A549 (cell line): ENCODE results near the gene ATAD1. TPM values are rescaled to one million over a fixed set of nuclear protein-coding genes. Genes with fewer than 3 reads are reported as not detected.

Experiments
- ATAC-seq, 2 experiments: fragments of 200-7000 bp in 1 of 2; fragments of >200 bp in 1 of 2; cut with Nextera tagmentation in 1 of 2; cut with Tn5 transposase in 1 of 2; 3 replicates each; pipeline versions ENCODE4 v1.8.0 to v1.9.1; 2018 to 2020; ENCODE audit warnings: mild to moderate bottlenecking in 1 of 2, moderate library complexity in 1 of 2
- CTCF ChIA-PET: fragments of 300-600 bp; sonication (Branson Sonifier 250); formaldehyde crosslinking; extraction: SDS; loops from one replicate; lab custom pipeline; 2021; ENCODE audit warnings: antibody characterized with exemption, inconsistent platforms; lab: Yijun Ruan, JAX
- POLR2A ChIA-PET: fragments of 350-600 bp; formaldehyde crosslinking; extraction: SDS; loops from one replicate; lab custom pipeline; 2021; ENCODE audit warnings: antibody characterized with exemption, inconsistent platforms; lab: Yijun Ruan, JAX
- DNase-seq, 2 experiments: peaks; one replicate each; pipeline versions ENCODE4 v3.0.0 to v3.0.0-alpha.2; 2011 to 2016; ENCODE audit warnings: low read depth in 1 of 2, low spot score in 1 of 2
- FAIRE-seq: peaks from 2 replicates; lab custom pipeline; 2011; peaks lifted over from hg19 to GRCh38; lab: Jason Lieb, UNC
- H3K27ac ChIP-seq, 2 experiments: fragments of >200 bp; sonication (Bioruptor Twin); formaldehyde crosslinking; 3 replicates each; pipeline ENCODE4 v1.5.1; 2016 to 2017
- H3K4me1 ChIP-seq: fragments of >200 bp; sonication (Bioruptor Twin); formaldehyde crosslinking; 3 replicates; pipeline ENCODE4 v1.6.1; 2016
- H3K4me2 ChIP-seq: fragments of >200 bp; sonication (Bioruptor Twin); formaldehyde crosslinking; 3 replicates; pipeline ENCODE4 v1.6.1; 2016
- H3K4me3 ChIP-seq: fragments of >200 bp; sonication (Bioruptor Twin); formaldehyde crosslinking; 3 replicates; pipeline ENCODE4 v1.5.1; 2016
- H3K9me3 ChIP-seq: fragments of >200 bp; sonication (Bioruptor Twin); formaldehyde crosslinking; 3 replicates; pipeline ENCODE4 v1.6.1; 2016
- CEBPB ChIP-seq, 2 experiments: fragments of >200 bp in 1 of 2; sonication (Bioruptor Twin) in 1 of 2; formaldehyde crosslinking in 1 of 2; IDR thresholded peaks; 2 replicates each; pipeline ENCODE4 v1.6.1; 2012 to 2016
- CHD2 ChIP-seq: fragments of 150-350 bp; IDR thresholded peaks from 2 replicates; pipeline ENCODE4 v1.6.1; 2014; ENCODE audit warnings: low read length; ENCODE audit not compliant: partially characterized antibody
- EP300 ChIP-seq, 2 experiments: fragments of >200 bp; sonication (Bioruptor Twin); formaldehyde crosslinking; IDR thresholded peaks; 2 replicates in 1 of 2; 3 replicates in 1 of 2; pipeline ENCODE4 v1.6.1; 2016 to 2017
- ESRRA ChIP-seq: fragments of 150-350 bp; IDR thresholded peaks from 2 replicates; pipeline ENCODE4 v1.6.1; 2014; ENCODE audit warnings: mild to moderate bottlenecking, low read length, borderline replicate concordance
- HDAC2 ChIP-seq: fragments of 200-600 bp; sonication (generic); IDR thresholded peaks from 2 replicates; pipeline ENCODE4 v1.6.1; 2016
- HOXB13 ChIP-seq: fragments of 250-450 bp; sonication (Bioruptor Pico); IDR thresholded peaks from 2 replicates; pipeline ENCODE4 v1.5.0; 2020; ENCODE audit warnings: low read depth, mild to moderate bottlenecking, moderate library complexity
- JUNB ChIP-seq: fragments of >200 bp; sonication (Bioruptor Twin); formaldehyde crosslinking; IDR thresholded peaks from 2 replicates; pipeline ENCODE4 v1.6.1; 2016
- MAZ ChIP-seq: fragments of 150-350 bp; IDR thresholded peaks from 2 replicates; pipeline ENCODE4 v1.6.1; 2014; ENCODE audit warnings: antibody characterized with exemption, low read depth, low read length, borderline replicate concordance
- NPAS2 ChIP-seq: fragments of 250-450 bp; sonication (Bioruptor Pico); IDR thresholded peaks from 2 replicates; pipeline ENCODE4 v1.8.0; 2022; ENCODE audit warnings: mild to moderate bottlenecking, moderate library complexity, borderline replicate concordance
- POLR2AphosphoS2 ChIP-seq: conservative IDR thresholded peaks from 2 replicates; pipeline ENCODE4 v1.6.1; 2012; ENCODE audit warnings: low read length, improper control_type of control experiment, inconsistent platforms
- RARB ChIP-seq: fragments of 250-450 bp; sonication (Bioruptor Pico); IDR thresholded peaks from 2 replicates; pipeline ENCODE4 v1.8.0; 2021; ENCODE audit warnings: mild to moderate bottlenecking, moderate library complexity
- RCOR1 ChIP-seq: fragments of 150-350 bp; IDR thresholded peaks from 2 replicates; pipeline ENCODE4 v1.6.1; 2014; ENCODE audit warnings: antibody characterized with exemption, low read length, low read depth
- SMC3 ChIP-seq: fragments of >200 bp; sonication (Bioruptor Twin); formaldehyde crosslinking; IDR thresholded peaks from 3 replicates; pipeline ENCODE4 v1.6.1; 2018; ENCODE audit warnings: inconsistent platforms
- SREBF2 ChIP-seq: fragments of 450-650 bp; IDR thresholded peaks from 2 replicates; pipeline ENCODE4 v1.6.1; 2014; ENCODE audit warnings: mild to moderate bottlenecking, moderate library complexity
- TFCP2L1 ChIP-seq: fragments of 250-450 bp; sonication (Bioruptor Pico); IDR thresholded peaks from 2 replicates; pipeline ENCODE4 v1.5.0; 2021; ENCODE audit warnings: mild to moderate bottlenecking
- ZFP36 ChIP-seq: fragments of 450-650 bp; IDR thresholded peaks from 2 replicates; pipeline ENCODE4 v1.6.1; 2014; ENCODE audit warnings: borderline replicate concordance; ENCODE audit not compliant: partially characterized antibody
- WGBS: methylation state at CpG from one replicate; pipeline ENCODE4 v1.1.6; 2017; ENCODE audit errors: missing lambda C conversion rate; 5-methylcytosine and 5-hydroxymethylcytosine counted together
- polyA plus RNA-seq, 4 experiments: library from polyadenylated mRNA; depleted of rRNA in 3 of 4; stranded (reverse); fragments of >200 nt; fragmentation: RNase III in 1 of 4; extraction: RNeasy Plus Mini Kit Qiagen cat#74134 plus additional on column Dnase treatment in 1 of 4; gene quantifications; 2 replicates in 3 of 4; 3 replicates in 1 of 4; pipeline ENCODE4 v1.2.3, GENCODE V29; 2011 to 2017
- TF ChIP-seq, protein P1 (sequence below): fragments of 150-350 bp; IDR thresholded peaks from 2 replicates; pipeline ENCODE4 v1.6.1; 2014; ENCODE audit warnings: low read depth, mild to moderate bottlenecking, low read length
- TF ChIP-seq, protein P2 (sequence below): fragments of >200 bp; sonication (Bioruptor Twin); formaldehyde crosslinking; IDR thresholded peaks from 3 replicates; pipeline ENCODE4 v1.6.1; 2016
- TF ChIP-seq, protein P3 (sequence below): fragments of 200-600 bp; sonication (generic); IDR thresholded peaks from 2 replicates; pipeline ENCODE4 v1.6.1; 2016; ENCODE audit warnings: antibody characterized with exemption, mild to moderate bottlenecking, moderate library complexity

The ATAD1 gene
- polyA plus RNA-seq, 2 of the 4 experiments (the other 2 are of a cell fraction), result 32.3 to 94.8 TPM

DNA sequence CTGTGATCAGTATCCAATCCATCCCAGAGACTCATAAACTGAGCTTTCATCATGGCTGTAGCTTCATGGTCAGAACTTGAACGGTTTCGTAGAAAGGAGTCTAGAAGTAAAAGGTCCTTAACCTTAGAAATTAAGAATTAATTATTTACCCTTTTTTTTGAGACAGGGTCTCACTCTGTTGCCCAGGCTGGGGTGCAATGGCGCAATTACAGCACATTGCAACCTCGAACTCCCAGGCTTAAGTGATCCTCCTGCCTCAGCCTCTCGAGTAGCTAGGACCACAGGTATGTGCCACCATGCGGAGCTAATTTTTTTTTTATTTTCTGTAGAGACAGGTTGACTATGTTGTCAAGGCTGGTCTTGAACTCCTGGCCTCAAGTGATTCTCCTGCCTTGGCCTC is 41.7 kb downstream of the ATAD1 start:
- FAIRE-seq, result no peak
- TF ChIP-seq RCOR1 (no peak), ZFP36 (no peak), NPAS2 (CRISPR knock-in tag) (no peak), EP300 (IDR thresholded peaks at IDR 0.05) (no peak), POLR2AphosphoS2 (no peak), RARB (CRISPR knock-in tag) (no peak), CHD2 (no peak), SMC3 (no peak), ESRRA (no peak), TFCP2L1 (CRISPR knock-in tag) (no peak), SREBF2 (no peak)
- TF ChIP-seq, protein P1, sequence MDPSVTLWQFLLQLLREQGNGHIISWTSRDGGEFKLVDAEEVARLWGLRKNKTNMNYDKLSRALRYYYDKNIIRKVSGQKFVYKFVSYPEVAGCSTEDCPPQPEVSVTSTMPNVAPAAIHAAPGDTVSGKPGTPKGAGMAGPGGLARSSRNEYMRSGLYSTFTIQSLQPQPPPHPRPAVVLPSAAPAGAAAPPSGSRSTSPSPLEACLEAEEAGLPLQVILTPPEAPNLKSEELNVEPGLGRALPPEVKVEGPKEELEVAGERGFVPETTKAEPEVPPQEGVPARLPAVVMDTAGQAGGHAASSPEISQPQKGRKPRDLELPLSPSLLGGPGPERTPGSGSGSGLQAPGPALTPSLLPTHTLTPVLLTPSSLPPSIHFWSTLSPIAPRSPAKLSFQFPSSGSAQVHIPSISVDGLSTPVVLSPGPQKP, result no peak
- TF ChIP-seq, all 56 proteins: peak for 0
- ATAC-seq, result no peak
- DNase-seq, result no peak
- ChIA-PET POLR2A (interaction anchor here (0.7 kb wide), 1 partner anchor 106 kb away, joined by 3 read pairs; no protein-coding TSS in a partner anchor), CTCF (interaction anchor here (0.9 to 1.1 kb wide), 3 partner anchors 18 to 243 kb away, joined by 3 read pairs; no protein-coding TSS in a partner anchor)
- H3K27ac ChIP-seq, result no peak overlapping the region
- no peak overlapping the region for H3K4me2 ChIP-seq
- no peak overlapping the region for H3K4me3 ChIP-seq
- no peaks in the 10 kb centered on the region for H3K9me3 ChIP-seq
- no peaks in the 10 kb centered on the region for H3K4me1 ChIP-seq
- WGBS, result 94% methylated on average over 6 of the region's 6 CpGs

DNA sequence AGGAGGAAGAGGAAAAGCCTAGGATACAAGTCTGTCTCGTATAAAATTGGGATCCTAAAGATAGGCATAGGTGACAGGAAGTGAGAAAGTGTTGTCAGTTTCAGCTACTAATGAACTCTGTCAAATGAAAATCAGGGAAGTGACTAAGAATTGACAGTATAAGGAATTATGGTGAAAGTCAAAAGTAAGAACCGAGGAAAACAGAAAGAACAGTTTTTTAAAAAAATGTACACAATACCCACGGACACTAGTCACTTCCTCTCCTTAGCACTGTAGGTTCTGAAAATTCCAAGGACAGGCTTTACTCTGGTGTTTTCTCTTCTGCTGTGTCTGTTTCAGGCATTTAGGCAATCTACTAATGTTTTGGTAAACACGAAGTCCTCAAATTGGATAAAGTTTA is 42.3 kb downstream of the ATAD1 start:
- Histone ChIP-seq H3K4me1 (no peaks in the 10 kb centered on the region), H3K27ac (no peak overlapping the region), H3K9me3 (no peaks in the 10 kb centered on the region), H3K4me2 (no peak overlapping the region), H3K4me3 (no peak overlapping the region)
- POLR2A ChIA-PET, result no interaction called here
- no peak for DNase-seq
- FAIRE-seq, result peak; percentile 32
- peak in 1 of 2 experiments; percentile 30; a peak in 1 of 6 replicates for ATAC-seq
- 65% methylated on average over 4 of the region's 4 CpGs for whole genome bisulfite sequencing
- no peak for TF ChIP-seq JUNB
- TF ChIP-seq, protein P2, sequence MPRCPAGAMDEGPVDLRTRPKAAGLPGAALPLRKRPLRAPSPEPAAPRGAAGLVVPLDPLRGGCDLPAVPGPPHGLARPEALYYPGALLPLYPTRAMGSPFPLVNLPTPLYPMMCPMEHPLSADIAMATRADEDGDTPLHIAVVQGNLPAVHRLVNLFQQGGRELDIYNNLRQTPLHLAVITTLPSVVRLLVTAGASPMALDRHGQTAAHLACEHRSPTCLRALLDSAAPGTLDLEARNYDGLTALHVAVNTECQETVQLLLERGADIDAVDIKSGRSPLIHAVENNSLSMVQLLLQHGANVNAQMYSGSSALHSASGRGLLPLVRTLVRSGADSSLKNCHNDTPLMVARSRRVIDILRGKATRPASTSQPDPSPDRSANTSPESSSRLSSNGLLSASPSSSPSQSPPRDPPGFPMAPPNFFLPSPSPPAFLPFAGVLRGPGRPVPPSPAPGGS, result no peak
- TF ChIP-seq MAZ, result no peak
- TF ChIP-seq HOXB13 (CRISPR knock-in tag), result no peak
- no peak for TF ChIP-seq TFCP2L1 (CRISPR knock-in tag)
- TF ChIP-seq CEBPB (IDR thresholded peaks at IDR 0.05), result no peak
- TF ChIP-seq, protein P3, sequence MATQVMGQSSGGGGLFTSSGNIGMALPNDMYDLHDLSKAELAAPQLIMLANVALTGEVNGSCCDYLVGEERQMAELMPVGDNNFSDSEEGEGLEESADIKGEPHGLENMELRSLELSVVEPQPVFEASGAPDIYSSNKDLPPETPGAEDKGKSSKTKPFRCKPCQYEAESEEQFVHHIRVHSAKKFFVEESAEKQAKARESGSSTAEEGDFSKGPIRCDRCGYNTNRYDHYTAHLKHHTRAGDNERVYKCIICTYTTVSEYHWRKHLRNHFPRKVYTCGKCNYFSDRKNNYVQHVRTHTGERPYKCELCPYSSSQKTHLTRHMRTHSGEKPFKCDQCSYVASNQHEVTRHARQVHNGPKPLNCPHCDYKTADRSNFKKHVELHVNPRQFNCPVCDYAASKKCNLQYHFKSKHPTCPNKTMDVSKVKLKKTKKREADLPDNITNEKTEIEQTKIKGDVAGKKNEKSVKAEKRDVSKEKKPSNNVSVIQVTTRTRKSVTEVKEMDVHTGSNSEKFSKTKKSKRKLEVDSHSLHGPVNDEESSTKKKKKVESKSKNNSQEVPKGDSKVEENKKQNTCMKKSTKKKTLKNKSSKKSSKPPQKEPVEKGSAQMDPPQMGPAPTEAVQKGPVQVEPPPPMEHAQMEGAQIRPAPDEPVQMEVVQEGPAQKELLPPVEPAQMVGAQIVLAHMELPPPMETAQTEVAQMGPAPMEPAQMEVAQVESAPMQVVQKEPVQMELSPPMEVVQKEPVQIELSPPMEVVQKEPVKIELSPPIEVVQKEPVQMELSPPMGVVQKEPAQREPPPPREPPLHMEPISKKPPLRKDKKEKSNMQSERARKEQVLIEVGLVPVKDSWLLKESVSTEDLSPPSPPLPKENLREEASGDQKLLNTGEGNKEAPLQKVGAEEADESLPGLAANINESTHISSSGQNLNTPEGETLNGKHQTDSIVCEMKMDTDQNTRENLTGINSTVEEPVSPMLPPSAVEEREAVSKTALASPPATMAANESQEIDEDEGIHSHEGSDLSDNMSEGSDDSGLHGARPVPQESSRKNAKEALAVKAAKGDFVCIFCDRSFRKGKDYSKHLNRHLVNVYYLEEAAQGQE, result no peak
- TF ChIP-seq EP300 (IDR thresholded peaks at IDR 0.05), result no peak
- TF ChIP-seq HDAC2, result no peak
- TF ChIP-seq RARB (CRISPR knock-in tag), result no peak
- no peak for TF ChIP-seq POLR2AphosphoS2
- TF ChIP-seq, all 56 proteins: peak for 0
- CTCF ChIA-PET, result interaction anchor here (0.7 to 1.2 kb wide), 5 partner anchors 12 to 242 kb away, joined by 3 read pairs; no protein-coding TSS in a partner anchor
